GM10266 (cell line): ENCODE results near the gene FRMD1.

ENCODE experiments used
- DNase-seq: peaks from one replicate; pipeline ENCODE4 v3.0.0; 2012; ENCODE audit errors: extremely low spot score
- CTCF ChIP-seq: IDR thresholded peaks from 2 replicates; pipeline ENCODE4 v1.5.1; 2012; ENCODE audit warnings: mild to moderate bottlenecking, low read depth; ENCODE audit not compliant: control insufficient read depth, insufficient read depth; ENCODE audit errors: missing control alignments

Gene FRMD1

GRCh38 chr6:168072261-168072660 is 6.8 kb downstream of the FRMD1 start:
- DNase-seq: no peak
- TF ChIP-seq CTCF: no peak

- no peak for TF ChIP-seq CTCF
- no peak for DNase-seq
Measured at GRCh38 chr6:168071620-168072019, 7.4 kb downstream of the FRMD1 start.

GRCh38 chr6:168070804-168071203 is 8.2 kb downstream of the FRMD1 start:
- DNase-seq: no peak
- TF ChIP-seq CTCF: no peak

- TF ChIP-seq CTCF: no peak
- no peak for DNase-seq
Measured at GRCh38 chr6:168067081-168067759, 11.8 kb downstream of the FRMD1 start.

- no peak for TF ChIP-seq CTCF
- DNase-seq: no peak
Measured at GRCh38 chr6:168064226-168064807, 14.7 kb downstream of the FRMD1 start.

GRCh38 chr6:168063431-168063830 is 15.6 kb downstream of the FRMD1 start:
- no peak for DNase-seq

More at GRCh38 chr6:168063431-168063830, 15.6 kb downstream of the FRMD1 start:
- no peak for TF ChIP-seq CTCF
